HEK293 (cell line): ENCODE results near the gene ANKRD44.

Experiments used
- CTCF ChIA-PET: fragments of 350-600 bp; formaldehyde crosslinking; extraction: SDS; loops from one replicate; lab custom pipeline; 2021; ENCODE audit warnings: antibody characterized with exemption; lab: Yijun Ruan, JAX
- POLR2A ChIA-PET: fragments of 300-600 bp; formaldehyde crosslinking; extraction: SDS; loops from one replicate; lab custom pipeline; 2020; ENCODE audit warnings: antibody characterized with exemption, inconsistent platforms; lab: Yijun Ruan, JAX
- H3K27ac ChIP-seq: fragments of 200-500 bp; sonication (Bioruptor generic); 2 replicates; pipeline ENCODE4 v1.5.1; 2014; ENCODE audit warnings: low read depth, low read length, control low read depth, inconsistent platforms; ENCODE audit errors: extremely low read depth
- H3K36me3 ChIP-seq, 2 experiments: fragments of 200-500 bp in 1 of 2; sonication (Bioruptor generic) in 1 of 2; 1 replicate in 1 of 2; 2 replicates in 1 of 2; pipeline ENCODE4 v1.5.1; 2014 to 2017; ENCODE audit warnings: inconsistent platforms in 2 of 2, low read length in 2 of 2; ENCODE audit not compliant: control insufficient read depth in 2 of 2, insufficient read depth in 1 of 2
- H3K4me1 ChIP-seq: fragments of 200-500 bp; sonication (Bioruptor generic); 2 replicates; pipeline ENCODE4 v1.5.1; 2014; ENCODE audit warnings: mild to moderate bottlenecking, low read length, inconsistent platforms; ENCODE audit not compliant: control insufficient read depth, insufficient read depth
- H3K4me3 ChIP-seq: 2 replicates; pipeline ENCODE4 v1.5.1; 2011; ENCODE audit warnings: low read depth, mild to moderate bottlenecking, control low read depth, low read length, moderate library complexity
- H3K9me3 ChIP-seq: fragments of 200-500 bp; sonication (Bioruptor generic); 2 replicates; pipeline ENCODE4 v1.5.1; 2014; ENCODE audit warnings: low read depth, low read length, inconsistent platforms; ENCODE audit not compliant: control insufficient read depth, insufficient read depth
- EGR2 ChIP-seq: fragments of 450-650 bp; formaldehyde crosslinking; IDR thresholded peaks from 2 replicates; pipeline ENCODE4 v1.5.1; 2016; ENCODE audit warnings: low read depth, missing biosample characterization, missing genetic modification characterization
- KLF8 ChIP-seq: fragments of 450-650 bp; formaldehyde crosslinking; IDR thresholded peaks from 2 replicates; pipeline ENCODE4 v1.5.1; 2016; ENCODE audit warnings: missing biosample characterization, missing genetic modification characterization
- MYNN ChIP-seq: fragments of 450-650 bp; formaldehyde crosslinking; IDR thresholded peaks from 2 replicates; pipeline ENCODE4 v1.5.1; 2016; ENCODE audit warnings: missing biosample characterization, missing genetic modification characterization, borderline replicate concordance
- ZBTB10 ChIP-seq: fragments of 450-650 bp; formaldehyde crosslinking; IDR thresholded peaks from 2 replicates; pipeline ENCODE4 v1.5.1; 2016; ENCODE audit warnings: missing biosample characterization, missing genetic modification characterization
- ZEB2 ChIP-seq: fragments of 450-650 bp; formaldehyde crosslinking; IDR thresholded peaks from 2 replicates; pipeline ENCODE4 v1.5.1; 2016; ENCODE audit warnings: missing biosample characterization, missing genetic modification characterization
- ZFHX2 ChIP-seq: fragments of 450-650 bp; formaldehyde crosslinking; conservative IDR thresholded peaks from 2 replicates; pipeline ENCODE4 v1.5.1; 2016; ENCODE audit warnings: missing biosample characterization, missing genetic modification characterization
- ZNF121 ChIP-seq: fragments of 450-650 bp; formaldehyde crosslinking; IDR thresholded peaks from 2 replicates; pipeline ENCODE4 v1.5.1; 2016; ENCODE audit warnings: missing biosample characterization, missing genetic modification characterization
- ZNF138 ChIP-seq: fragments of 450-650 bp; formaldehyde crosslinking; IDR thresholded peaks from 2 replicates; pipeline ENCODE4 v1.5.1; 2016; ENCODE audit warnings: missing biosample characterization, missing genetic modification characterization, borderline replicate concordance
- ZNF155 ChIP-seq: fragments of 450-650 bp; formaldehyde crosslinking; IDR thresholded peaks from 2 replicates; pipeline ENCODE4 v1.5.1; 2016; ENCODE audit warnings: missing biosample characterization, missing genetic modification characterization
- ZNF169 ChIP-seq: fragments of 450-650 bp; formaldehyde crosslinking; IDR thresholded peaks from 2 replicates; pipeline ENCODE4 v1.5.1; 2016; ENCODE audit warnings: missing biosample characterization, missing genetic modification characterization
- ZNF19 ChIP-seq: fragments of 450-650 bp; formaldehyde crosslinking; IDR thresholded peaks from 2 replicates; pipeline ENCODE4; 2016; ENCODE audit warnings: missing biosample characterization, missing genetic modification characterization, low read depth
- ZNF354C ChIP-seq: fragments of 450-650 bp; formaldehyde crosslinking; IDR thresholded peaks from 2 replicates; pipeline ENCODE4 v1.5.1; 2016; ENCODE audit warnings: missing biosample characterization, missing genetic modification characterization, low read depth, borderline replicate concordance
- ZNF514 ChIP-seq: fragments of 450-650 bp; formaldehyde crosslinking; IDR thresholded peaks from 2 replicates; pipeline ENCODE4 v1.5.1; 2016; ENCODE audit warnings: missing biosample characterization, missing genetic modification characterization
- ZNF544 ChIP-seq: fragments of 450-650 bp; formaldehyde crosslinking; IDR thresholded peaks from 2 replicates; pipeline ENCODE4 v1.5.0; 2017; ENCODE audit warnings: missing biosample characterization, missing genetic modification characterization
- ZNF548 ChIP-seq: fragments of 450-650 bp; formaldehyde crosslinking; IDR thresholded peaks from 2 replicates; pipeline ENCODE4 v1.5.1; 2016; ENCODE audit warnings: missing biosample characterization, missing genetic modification characterization
- ZNF621 ChIP-seq: fragments of 450-650 bp; formaldehyde crosslinking; IDR thresholded peaks from 2 replicates; pipeline ENCODE4 v1.5.1; 2017; ENCODE audit warnings: missing biosample characterization, missing genetic modification characterization
- ZNF704 ChIP-seq: fragments of 450-650 bp; formaldehyde crosslinking; IDR thresholded peaks from 2 replicates; pipeline ENCODE4 v1.5.1; 2016; ENCODE audit warnings: missing biosample characterization, missing genetic modification characterization
- ZNF707 ChIP-seq: fragments of 450-650 bp; formaldehyde crosslinking; IDR thresholded peaks from 2 replicates; pipeline ENCODE4 v1.5.1; 2016; ENCODE audit warnings: missing biosample characterization, missing genetic modification characterization
- ZNF830 ChIP-seq: fragments of 450-650 bp; IDR thresholded peaks from 2 replicates; pipeline ENCODE4 v1.5.0; 2018; ENCODE audit warnings: missing biosample characterization, missing genetic modification characterization, low read depth, mild to moderate bottlenecking, moderate library complexity
- ZSCAN18 ChIP-seq: fragments of 450-650 bp; formaldehyde crosslinking; IDR thresholded peaks from 2 replicates; pipeline ENCODE4 v1.5.1; 2016; ENCODE audit warnings: missing biosample characterization, missing genetic modification characterization
- TF ChIP-seq, protein P1 (sequence below): fragments of 450-650 bp; formaldehyde crosslinking; IDR thresholded peaks from 2 replicates; pipeline ENCODE4 v1.5.1; 2016; ENCODE audit warnings: missing biosample characterization, missing genetic modification characterization
- TF ChIP-seq, protein P2 (sequence below): fragments of 450-650 bp; formaldehyde crosslinking; IDR thresholded peaks from 2 replicates; pipeline ENCODE4 v1.5.1; 2016; ENCODE audit warnings: missing biosample characterization, missing genetic modification characterization

ANKRD44 gene

DNA sequence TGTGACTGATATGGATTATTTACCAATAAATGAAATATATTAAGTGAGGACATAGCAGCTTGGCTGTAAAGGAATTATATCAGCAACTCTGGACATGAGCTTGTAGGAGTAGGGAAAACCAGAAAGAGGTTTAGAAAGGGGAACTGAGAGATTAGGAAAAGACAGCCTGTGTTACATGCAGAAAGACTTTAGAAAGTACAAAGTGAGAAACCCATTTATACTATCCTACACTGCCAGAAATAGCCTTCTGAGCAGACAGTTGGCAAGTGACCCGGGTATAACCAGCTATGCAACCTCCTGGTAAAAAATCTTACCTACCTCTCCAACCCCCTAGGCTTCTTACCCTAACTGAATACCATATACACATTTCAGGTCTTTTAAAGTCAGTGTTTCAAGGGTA, 134.1 kb downstream of the ANKRD44 start:
- ChIA-PET CTCF (interaction anchor here (1.6 to 2.2 kb wide), 3 partner anchors 9 to 63 kb away, joined by 5 to 15 read pairs (median 6); no protein-coding TSS in a partner anchor), POLR2A (no interaction called here)
- H3K4me1 ChIP-seq, result peaks cover 12% of the 10 kb centered on the region
- no peak for TF ChIP-seq ZNF544 (tag by site-specific recombination)
- TF ChIP-seq MYNN (tag by site-specific recombination), result no peak
- TF ChIP-seq ZNF121 (tag by site-specific recombination), result no peak
- TF ChIP-seq ZNF830, result no peak
- no peak for TF ChIP-seq ZNF19 (tag by site-specific recombination)
- TF ChIP-seq ZNF138 (tag by site-specific recombination), result no peak
- TF ChIP-seq ZNF621, result no peak
- TF ChIP-seq ZEB2 (tag by site-specific recombination), result no peak
- no peak for TF ChIP-seq ZNF155
- TF ChIP-seq EGR2 (tag by site-specific recombination), result no peak
- no peak for TF ChIP-seq ZNF354C (tag by site-specific recombination)
- no peak for TF ChIP-seq ZNF707
- no peak for TF ChIP-seq ZNF514
- TF ChIP-seq KLF8 (tag by site-specific recombination), result no peak
- TF ChIP-seq ZSCAN18 (tag by site-specific recombination), result no peak
- TF ChIP-seq, protein P1, sequence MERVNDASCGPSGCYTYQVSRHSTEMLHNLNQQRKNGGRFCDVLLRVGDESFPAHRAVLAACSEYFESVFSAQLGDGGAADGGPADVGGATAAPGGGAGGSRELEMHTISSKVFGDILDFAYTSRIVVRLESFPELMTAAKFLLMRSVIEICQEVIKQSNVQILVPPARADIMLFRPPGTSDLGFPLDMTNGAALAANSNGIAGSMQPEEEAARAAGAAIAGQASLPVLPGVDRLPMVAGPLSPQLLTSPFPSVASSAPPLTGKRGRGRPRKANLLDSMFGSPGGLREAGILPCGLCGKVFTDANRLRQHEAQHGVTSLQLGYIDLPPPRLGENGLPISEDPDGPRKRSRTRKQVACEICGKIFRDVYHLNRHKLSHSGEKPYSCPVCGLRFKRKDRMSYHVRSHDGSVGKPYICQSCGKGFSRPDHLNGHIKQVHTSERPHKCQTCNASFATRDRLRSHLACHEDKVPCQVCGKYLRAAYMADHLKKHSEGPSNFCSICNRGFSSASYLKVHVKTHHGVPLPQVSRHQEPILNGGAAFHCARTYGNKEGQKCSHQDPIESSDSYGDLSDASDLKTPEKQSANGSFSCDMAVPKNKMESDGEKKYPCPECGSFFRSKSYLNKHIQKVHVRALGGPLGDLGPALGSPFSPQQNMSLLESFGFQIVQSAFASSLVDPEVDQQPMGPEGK (tag by site-specific recombination), result no peak
- TF ChIP-seq ZFHX2 (tag by site-specific recombination), result no peak
- no peak overlapping the region for H3K27ac ChIP-seq
- no peaks in the 10 kb centered on the region for H3K36me3 ChIP-seq
- no peak overlapping the region for H3K4me3 ChIP-seq
- H3K9me3 ChIP-seq, result no peaks in the 10 kb centered on the region

DNA sequence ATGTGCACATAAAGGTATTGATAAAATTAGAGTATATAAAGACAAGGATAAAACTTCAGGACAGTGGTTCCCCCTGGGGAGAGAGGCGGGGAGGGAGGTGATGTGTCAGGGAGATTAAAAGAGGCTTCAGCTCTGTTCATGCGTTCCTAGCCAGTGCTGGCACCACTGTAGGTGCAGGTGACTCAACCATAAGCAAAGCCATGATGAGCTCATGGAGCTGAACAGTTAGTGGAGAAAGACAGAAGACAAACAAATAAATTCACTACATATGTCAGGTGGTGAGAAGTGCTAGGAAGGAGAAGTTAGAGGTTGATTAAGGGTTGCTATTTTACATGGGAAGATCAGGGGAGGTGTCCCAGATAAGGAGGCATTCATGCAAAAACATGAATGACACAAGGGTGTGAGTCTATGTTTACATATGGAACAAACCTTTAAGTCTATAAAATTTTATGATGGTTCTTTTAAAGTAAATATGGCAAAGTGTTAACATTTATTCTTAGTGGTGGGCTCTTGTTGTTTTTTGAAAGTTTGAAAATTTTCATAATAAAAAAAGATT, 136.0 kb downstream of the ANKRD44 start:
- POLR2A ChIA-PET, result interaction anchor here (0.6 to 1.4 kb wide), 2 partner anchors 137 to 157 kb away, joined by 3 read pairs; no protein-coding TSS in a partner anchor
- Histone ChIP-seq H3K4me3 (no peak overlapping the region), H3K27ac (no peak overlapping the region), H3K4me1 (peaks cover 8% of the 10 kb centered on the region; the same call in 1 of the 2 replicates), H3K36me3 (no peaks in the 10 kb centered on the region), H3K9me3 (no peaks in the 10 kb centered on the region)
- CTCF ChIA-PET, result no interaction called here
- TF ChIP-seq ZNF169 (tag by site-specific recombination) (no peak), ZBTB10 (tag by site-specific recombination) (no peak), ZNF704 (tag by site-specific recombination) (no peak), ZNF548 (tag by site-specific recombination) (no peak)
- TF ChIP-seq, protein P2, sequence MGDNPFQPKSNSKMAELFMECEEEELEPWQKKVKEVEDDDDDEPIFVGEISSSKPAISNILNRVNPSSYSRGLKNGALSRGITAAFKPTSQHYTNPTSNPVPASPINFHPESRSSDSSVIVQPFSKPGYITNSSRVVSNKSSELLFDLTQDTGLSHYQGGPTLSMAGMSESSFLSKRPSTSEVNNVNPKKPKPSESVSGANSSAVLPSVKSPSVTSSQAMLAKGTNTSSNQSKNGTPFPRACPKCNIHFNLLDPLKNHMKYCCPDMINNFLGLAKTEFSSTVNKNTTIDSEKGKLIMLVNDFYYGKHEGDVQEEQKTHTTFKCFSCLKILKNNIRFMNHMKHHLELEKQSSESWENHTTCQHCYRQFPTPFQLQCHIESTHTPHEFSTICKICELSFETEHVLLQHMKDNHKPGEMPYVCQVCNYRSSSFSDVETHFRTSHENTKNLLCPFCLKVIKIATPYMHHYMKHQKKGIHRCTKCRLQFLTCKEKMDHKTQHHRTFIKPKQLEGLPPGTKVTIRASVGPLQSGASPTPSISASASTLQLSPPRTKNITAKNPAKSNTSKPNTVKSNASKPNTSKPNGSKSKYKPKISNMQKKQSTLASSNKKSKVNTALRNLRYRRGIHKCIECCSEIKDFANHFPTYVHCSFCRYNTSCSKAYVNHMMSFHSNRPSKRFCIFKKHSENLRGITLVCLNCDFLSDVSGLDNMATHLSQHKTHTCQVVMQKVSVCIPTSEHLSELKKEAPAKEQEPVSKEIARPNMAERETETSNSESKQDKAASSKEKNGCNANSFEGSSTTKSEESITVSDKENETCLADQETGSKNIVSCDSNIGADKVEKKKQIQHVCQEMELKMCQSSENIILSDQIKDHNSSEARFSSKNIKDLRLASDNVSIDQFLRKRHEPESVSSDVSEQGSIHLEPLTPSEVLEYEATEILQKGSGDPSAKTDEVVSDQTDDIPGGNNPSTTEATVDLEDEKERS, result no peak
